Tibial nerve (tissue), 4 donors: Measurements from ENCODE around the gene CBY2. TPM values are rescaled to one million over a fixed set of nuclear protein-coding genes. Genes with fewer than 3 reads are reported as not detected.

Experiments
- DNase-seq, 2 donors: peaks; one replicate each; pipeline ENCODE4 v3.0.0-alpha.2; 2019; ENCODE audit warnings: low spot score in 2 of 2
- H3K27ac ChIP-seq, 4 donors: fragments of 200-600 bp; sonication (generic) in 3 of 4; one replicate each; pipeline ENCODE4 v1.5.1; 2017 to 2019; ENCODE audit warnings: mild to moderate bottlenecking in 1 of 4
- H3K27me3 ChIP-seq, 2 donors: fragments of 200-600 bp; sonication (generic) in 1 of 2; one replicate each; pipeline versions ENCODE4 v1.5.1 to v1.6.0; 2017 to 2019
- H3K36me3 ChIP-seq, 3 donors: fragments of 200-600 bp; sonication (generic); one replicate each; pipeline ENCODE4 v1.5.1; 2018 to 2019
- H3K4me1 ChIP-seq, 4 donors: fragments of 200-600 bp; sonication (generic) in 3 of 4; one replicate each; pipeline ENCODE4 v1.5.1; 2017 to 2019
- H3K4me3 ChIP-seq, 4 donors: fragments of 200-600 bp; sonication (generic) in 3 of 4; one replicate each; pipeline ENCODE4 v1.5.1; 2017 to 2019; ENCODE audit warnings: mild to moderate bottlenecking in 1 of 4, moderate library complexity in 1 of 4
- H3K9me3 ChIP-seq, 4 donors: fragments of 200-600 bp; sonication (generic) in 3 of 4; one replicate each; pipeline ENCODE4 v1.5.1; 2017 to 2019
- CTCF ChIP-seq, 5 experiments: fragments of 200-600 bp in 3 of 5; fragments of 450-650 bp in 2 of 5; sonication (generic) in 3 of 5; IDR thresholded peaks; one replicate each; pipeline ENCODE4 v1.5.1; 2016 to 2019; ENCODE audit warnings: antibody characterized with exemption in 5 of 5, mild to moderate bottlenecking in 3 of 5, moderate library complexity in 2 of 5
- EP300 ChIP-seq, 2 donors: sonication (generic); formaldehyde crosslinking; IDR thresholded peaks; one replicate each; pipeline ENCODE4 v1.6.1; 2017; ENCODE audit warnings: antibody characterized with exemption in 2 of 2, mild to moderate bottlenecking in 1 of 2
- POLR2A ChIP-seq, 2 donors: fragments of 450-650 bp; IDR thresholded peaks; one replicate each; pipeline ENCODE4 v1.6.1; 2017; ENCODE audit warnings: antibody characterized with exemption in 2 of 2, mild to moderate bottlenecking in 2 of 2, moderate library complexity in 2 of 2
- WGBS, 2 donors: methylation state at CpG; one replicate each; pipeline ENCODE4 v1.1.5; 2018; 5-methylcytosine and 5-hydroxymethylcytosine counted together
- total RNA-seq, 4 donors: library from RNA; depleted of rRNA; stranded (reverse); fragments of >200 nt; gene quantifications; one replicate each; pipeline ENCODE4 v1.1.0, GENCODE V29; 2016

CBY2 gene
- total RNA-seq, 4 donors from 2014 or later: not detected

DNA sequence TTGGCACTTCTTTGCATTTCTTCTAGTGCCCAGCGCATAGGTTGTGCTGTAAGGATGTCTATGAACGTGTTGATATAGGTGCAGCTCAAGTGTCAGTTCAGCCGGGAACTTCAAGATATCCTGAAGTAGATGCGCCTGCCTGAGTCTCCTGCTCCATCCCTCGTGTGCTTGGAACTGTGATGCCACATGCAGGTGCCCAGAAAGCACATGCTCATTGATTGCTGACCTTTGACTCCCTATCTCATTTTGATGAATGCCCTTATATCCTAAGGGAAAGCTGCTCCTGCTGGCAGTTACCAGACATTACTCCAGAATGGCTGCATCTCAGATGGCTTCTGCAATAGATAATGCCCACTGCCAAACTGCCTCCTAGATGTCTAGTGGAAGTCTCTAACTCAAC lies 40.9 kb downstream of the CBY2 start:
- Histone ChIP-seq H3K4me1 (no peaks in the 10 kb centered on the region), H3K9me3 (no peaks in the 10 kb centered on the region), H3K27me3 (no peaks in the 10 kb centered on the region), H3K27ac (no peak overlapping the region), H3K36me3 (no peaks in the 10 kb centered on the region), H3K4me3 (no peak overlapping the region)
- DNase-seq: no peak
- 85 to 94% methylated on average over 5 of the region's 5 CpGs for WGBS, 2 donors
- TF ChIP-seq CTCF (IDR thresholded peaks at IDR 0.05) (no peak), POLR2A (IDR thresholded peaks at IDR 0.05) (no peak), EP300 (IDR thresholded peaks at IDR 0.05) (no peak)

- no peak for TF ChIP-seq CTCF (IDR thresholded peaks at IDR 0.05)
- TF ChIP-seq POLR2A (IDR thresholded peaks at IDR 0.05): no peak
- TF ChIP-seq EP300 (IDR thresholded peaks at IDR 0.05): no peak
- H3K4me1 ChIP-seq: no peaks in the 10 kb centered on the region
- H3K9me3 ChIP-seq: no peaks in the 10 kb centered on the region
- 80 to 88% methylated on average over 3 of the region's 3 CpGs for WGBS, 2 donors
- H3K36me3 ChIP-seq: no peaks in the 10 kb centered on the region
- no peak for DNase-seq
- H3K27me3 ChIP-seq: no peaks in the 10 kb centered on the region
- no peak overlapping the region for H3K27ac ChIP-seq
- H3K4me3 ChIP-seq: no peak overlapping the region
Measured at GRCh38 chr13:45744979-45745378, 42.9 kb downstream of the CBY2 start.

DNA sequence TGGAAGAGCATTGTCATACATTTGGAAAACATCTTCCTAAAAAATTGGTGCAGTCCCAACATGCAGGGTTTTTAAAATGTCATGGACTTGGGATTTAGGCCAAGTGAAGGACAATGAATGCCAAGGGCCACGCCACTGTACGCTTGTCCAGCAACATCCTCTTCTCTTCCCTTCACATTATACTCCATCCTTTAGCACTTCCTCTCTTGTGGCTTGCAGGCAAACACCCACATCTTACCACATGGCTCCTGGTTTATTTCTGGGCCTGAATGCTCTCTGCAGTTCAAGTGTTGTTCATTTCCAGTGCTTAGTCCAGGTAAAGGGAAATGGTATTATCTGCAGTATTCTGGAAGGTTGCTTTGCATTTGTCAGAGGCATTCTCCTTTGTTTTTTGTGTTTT lies 45.0 kb downstream of the CBY2 start:
- TF ChIP-seq POLR2A (IDR thresholded peaks at IDR 0.05): no peak
- TF ChIP-seq CTCF (IDR thresholded peaks at IDR 0.05): no peak
- TF ChIP-seq EP300 (IDR thresholded peaks at IDR 0.05): no peak
- no peaks in the 10 kb centered on the region for H3K4me1 ChIP-seq
- H3K9me3 ChIP-seq: no peaks in the 10 kb centered on the region
- H3K4me3 ChIP-seq: no peak overlapping the region
- H3K27me3 ChIP-seq: no peaks in the 10 kb centered on the region
- H3K27ac ChIP-seq: no peak overlapping the region
- 53 to 68% methylated on average over 2 of the region's 2 CpGs for WGBS, 2 donors
- no peak for DNase-seq
- H3K36me3 ChIP-seq: no peaks in the 10 kb centered on the region

GRCh38 chr13:45748941-45749759 lies 47.0 kb downstream of the CBY2 start:
- Histone ChIP-seq H3K4me3 (no peak overlapping the region), H3K36me3 (no peaks in the 10 kb centered on the region), H3K27ac (no peak overlapping the region), H3K9me3 (no peaks in the 10 kb centered on the region), H3K27me3 (no peaks in the 10 kb centered on the region), H3K4me1 (no peaks in the 10 kb centered on the region)
- WGBS, 2 donors: 48 to 55% methylated on average over 13 of the region's 13 CpGs
- DNase-seq: no peak
- TF ChIP-seq CTCF (IDR thresholded peaks at IDR 0.05): no peak
- TF ChIP-seq POLR2A (IDR thresholded peaks at IDR 0.05): no peak
- no peak for TF ChIP-seq EP300 (IDR thresholded peaks at IDR 0.05)

GRCh38 chr13:45750566-45750965 lies 48.4 kb downstream of the CBY2 start:
- WGBS, 2 donors: 86 to 96% methylated on average over 3 of the region's 3 CpGs
- DNase-seq: no peak
- Histone ChIP-seq H3K27ac (no peak overlapping the region), H3K27me3 (no peaks in the 10 kb centered on the region), H3K4me1 (no peaks in the 10 kb centered on the region), H3K36me3 (no peaks in the 10 kb centered on the region), H3K4me3 (no peak overlapping the region), H3K9me3 (no peaks in the 10 kb centered on the region)
- no peak for TF ChIP-seq CTCF (IDR thresholded peaks at IDR 0.05)
- no peak for TF ChIP-seq EP300 (IDR thresholded peaks at IDR 0.05)
- TF ChIP-seq POLR2A (IDR thresholded peaks at IDR 0.05): no peak
